Heart left ventricle (tissue), 16 donors: ENCODE data around the gene NCR1. TPM values are rescaled to one million over a fixed set of nuclear protein-coding genes. Genes with fewer than 3 reads are reported as not detected.

Experiments
- ATAC-seq, 4 donors: fragments of 200-7000 bp; cut with Tn5 transposase; one replicate each; pipeline ENCODE4 v1.9.1; 2020 to 2022; ENCODE audit warnings: moderate library complexity in 4 of 4, mild to moderate bottlenecking in 3 of 4, moderate number of reproducible peaks in 1 of 4
- DNase-seq, 5 donors: peaks; one replicate each; pipeline ENCODE4 v3.0.0-alpha.2; 2020
- H3K27ac ChIP-seq, 12 donors: fragments of 200-600 bp; sonication (generic) in 4 of 12; one replicate each; pipeline versions ENCODE4 v1.5.0 to v1.8.0; 2016 to 2022; ENCODE audit warnings: mild to moderate bottlenecking in 2 of 12
- H3K27me3 ChIP-seq, 9 donors: fragments of 200-600 bp; sonication (generic) in 2 of 9; one replicate each; pipeline versions ENCODE4 v1.5.1 to v1.8.0; 2016 to 2022; ENCODE audit warnings: mild to moderate bottlenecking in 3 of 9
- H3K36me3 ChIP-seq, 9 donors: fragments of 200-600 bp; sonication (generic) in 2 of 9; one replicate each; pipeline versions ENCODE4 v1.5.0 to v1.8.0; 2018 to 2022; ENCODE audit warnings: mild to moderate bottlenecking in 2 of 9
- H3K4me1 ChIP-seq, 12 donors: fragments of 200-600 bp; sonication (generic) in 4 of 12; one replicate each; pipeline versions ENCODE4 v1.5.0 to v1.8.0; 2016 to 2022; ENCODE audit warnings: mild to moderate bottlenecking in 3 of 12
- H3K4me3 ChIP-seq, 12 donors: fragments of 200-600 bp; sonication (generic) in 4 of 12; one replicate each; pipeline versions ENCODE4 v1.5.0 to v1.8.0; 2017 to 2022; ENCODE audit warnings: mild to moderate bottlenecking in 9 of 12, moderate library complexity in 4 of 12
- H3K9me3 ChIP-seq, 12 donors: fragments of 200-600 bp; sonication (generic) in 4 of 12; one replicate each; pipeline versions ENCODE4 v1.5.0 to v1.8.0; 2016 to 2022; ENCODE audit warnings: mild to moderate bottlenecking in 1 of 12
- CTCF ChIP-seq, 12 donors: fragments of 200-600 bp; sonication (generic) in 4 of 12; IDR thresholded peaks; one replicate each; pipeline versions ENCODE4 v1.5.0 to v1.8.0; 2018 to 2022; ENCODE audit warnings: antibody characterized with exemption in 12 of 12, mild to moderate bottlenecking in 5 of 12
- POLR2A ChIP-seq, 2 donors: fragments of 450-650 bp; IDR thresholded peaks; one replicate each; pipeline ENCODE4 v1.6.1; 2017; ENCODE audit warnings: antibody characterized with exemption in 2 of 2, mild to moderate bottlenecking in 2 of 2, moderate library complexity in 2 of 2
- WGBS, 4 donors: extraction: QIAGEN DNeasy Blood & Tissue Kit in 2 of 4; methylation state at CpG; one replicate each; pipeline versions ENCODE4 v1.1.5 to v1.1.7; 2013 to 2018; 5-methylcytosine and 5-hydroxymethylcytosine counted together
- intact Hi-C, 10 donors: fragments of 100-400 bp; cut with DNase I; formaldehyde crosslinking; loops; one replicate each; pipeline versions ENCODE4 v1.11.1 to v1.14.2; 2022
- polyA plus RNA-seq, 2 donors: library from polyadenylated mRNA; stranded (reverse); fragments of 200-250 nt; gene quantifications; one replicate each; pipeline ENCODE4 v1.2.3, GENCODE V29; 2013
- total RNA-seq, 9 donors: library from RNA; depleted of rRNA in 2 of 9; stranded (reverse); fragments of >200 nt in 2 of 9; fragmentation: NEBNext Ultra II Directional in 3 of 9; extraction: Animal tissue kit (Norgen Biotek cat#: 25700) in 3 of 9; gene quantifications; one replicate each; pipeline versions ENCODE4 v1.1.0 to v1.2.4, GENCODE V29; 2016 to 2023
- donor health status: ischemic (EF 13 %, LVEDD 7.1; RV severe dilation, severe dysfunction).
- donor health status: healthy with polysubstance abuse.
- donor health status: DM: no; HTN: yes; CAD: no.
- donor health status: DM: no; HTN: no; CAD: no.
- donor health status: ischemic (EF 25% LVEDD 6.9; RV normal size, moderate dysfunction).
- donor health status: ischemic (EF 25% LVEDD 5.7; RV mildly dilated, moderate dysfunction).
- donor health status: healthy.
- donor health status: DM: yes; HTN: yes; CAD: no.
- donor health status: ischemic (EF 35%, LVEDD 5.7; RV mildly dilated, moderate dysfunction).
- donor health status: nonischemic (EF 11% LVEDD 7.7; RV severe dilation, severe dysfunction).
- donor health status: DM: yes; HTN: yes; CAD: no.
- donor health status: PGD.
- donor health status: ischemic (EF 29% LVEDD 5.4; RV normal size, mild dysfunction).
- donor health status: nonischemic (EF 23%, LVEDD 6.1; RV moderate dilation, normal function).

Gene NCR1
- total and polyA plus RNA-seq, 11 donors = 0.33 to 1.2 TPM; not detected in 9

GRCh38 chr19:54955376-54955775 lies 49.4 kb downstream of the NCR1 start:
- peaks cover 0 to 16% (median 0%) of the 10 kb centered on the region in 9 donors for H3K27me3 ChIP-seq
- no peak for DNase-seq
- 84 to 90% (median 87%) methylated on average over 11 of the region's 11 CpGs for WGBS, 4 donors
- TF ChIP-seq CTCF (IDR thresholded peaks at IDR 0.05) (no peak), POLR2A (IDR thresholded peaks at IDR 0.05) (no peak)
- no peaks in the 10 kb centered on the region for H3K36me3 ChIP-seq
- no peak overlapping the region for H3K4me3 ChIP-seq
- H3K9me3 ChIP-seq = no peaks in the 10 kb centered on the region
- H3K27ac ChIP-seq = no peak overlapping the region
- H3K4me1 ChIP-seq = peaks cover 0 to 10% (median 0%) of the 10 kb centered on the region in 12 donors
- intact Hi-C loops = no loop called here
- no peak for ATAC-seq

GRCh38 chr19:54959840-54960239 lies 53.9 kb downstream of the NCR1 start:
- WGBS, 4 donors = 72 to 74% (median 73%) methylated on average over 8 of the region's 8 CpGs
- no peak overlapping the region for H3K27ac ChIP-seq

More at GRCh38 chr19:54959840-54960239, 53.9 kb downstream of the NCR1 start:
- Histone ChIP-seq H3K36me3 (no peaks in the 10 kb centered on the region), H3K9me3 (no peaks in the 10 kb centered on the region), H3K27me3 (no peaks in the 10 kb centered on the region), H3K4me1 (peaks cover 0 to 10% (median 0%) of the 10 kb centered on the region in 12 donors), H3K4me3 (no peak overlapping the region)
- TF ChIP-seq POLR2A (IDR thresholded peaks at IDR 0.05) (no peak), CTCF (IDR thresholded peaks at IDR 0.05) (no peak)
- intact Hi-C loops = no loop called here
- DNase-seq (no peak), ATAC-seq (no peak)

Other genes with a start within 250 kb of the NCR1 start
- gene LILRB4, start 243.2 kb upstream of the NCR1 start, total RNA-seq = 10 to 100 TPM in 2 of 9 donors, 1 to 10 TPM in 6, under 1 TPM in 1; 0.97 to 40.9 (median 2.6) TPM
- 1 to 10 TPM in 1 of 2 donors, under 1 TPM in 1; 0.69 to 1.8 TPM for gene LILRB4, start 243.2 kb upstream of the NCR1 start, polyA plus RNA-seq
- not detected for gene KIR3DL3, start 181.7 kb upstream of the NCR1 start, total RNA-seq
- not detected for gene KIR3DL3, start 181.7 kb upstream of the NCR1 start, polyA plus RNA-seq
- gene KIR2DL3, start 167.6 kb upstream of the NCR1 start, total RNA-seq = under 1 TPM in 1 of 9 donors, not detected in 8; 0.37 TPM
- not detected for gene KIR2DL3, start 167.6 kb upstream of the NCR1 start, polyA plus RNA-seq
- under 1 TPM in 1 of 9 donors, not detected in 8; 0.19 TPM for gene KIR2DL1, start 136.4 kb upstream of the NCR1 start, total RNA-seq
- not detected for gene KIR2DL1, start 136.4 kb upstream of the NCR1 start, polyA plus RNA-seq
- gene KIR2DL4, start 102.5 kb upstream of the NCR1 start, total RNA-seq = under 1 TPM in 1 of 9 donors, not detected in 8; 0.64 TPM
- under 1 TPM in 1 of 2 donors, not detected in 1; 0.10 TPM for gene KIR2DL4, start 102.5 kb upstream of the NCR1 start, polyA plus RNA-seq
- under 1 TPM in 3 of 9 donors, not detected in 6; 0.16 to 0.83 (median 0.19) TPM for gene KIR3DL1, start 89.7 kb upstream of the NCR1 start, total RNA-seq
- gene KIR3DL1, start 89.7 kb upstream of the NCR1 start, polyA plus RNA-seq = not detected
- under 1 TPM in 1 of 9 donors, not detected in 8; 0.33 TPM for gene KIR2DS4, start 73.5 kb upstream of the NCR1 start, total RNA-seq
- not detected for gene KIR2DS4, start 73.5 kb upstream of the NCR1 start, polyA plus RNA-seq
- 1 to 10 TPM in 1 of 9 donors, not detected in 8; 1.1 TPM for gene KIR3DL2, start 55.7 kb upstream of the NCR1 start, total RNA-seq
- under 1 TPM in 1 of 2 donors, not detected in 1; 0.04 TPM for gene KIR3DL2, start 55.7 kb upstream of the NCR1 start, polyA plus RNA-seq
- gene FCAR, start 31.9 kb upstream of the NCR1 start, total RNA-seq = 1 to 10 TPM in 2 of 9 donors, under 1 TPM in 5, not detected in 2; 0.26 to 3.9 (median 0.62) TPM
- under 1 TPM; 0.15 to 0.36 TPM for gene FCAR, start 31.9 kb upstream of the NCR1 start, polyA plus RNA-seq
- gene NLRP7, start 41.4 kb downstream of the NCR1 start, total RNA-seq = not detected
- gene NLRP7, start 41.4 kb downstream of the NCR1 start, polyA plus RNA-seq = not detected
- gene NLRP2, start 60.2 kb downstream of the NCR1 start, total RNA-seq = 1 to 10 TPM in 1 of 9 donors, under 1 TPM in 4, not detected in 4; 0.12 to 5.5 (median 0.79) TPM
- under 1 TPM in 1 of 2 donors, not detected in 1; 0.07 TPM for gene NLRP2, start 60.2 kb downstream of the NCR1 start, polyA plus RNA-seq
- gene GP6, start 132.1 kb downstream of the NCR1 start, total RNA-seq = 1 to 10 TPM in 1 of 9 donors, under 1 TPM in 7, not detected in 1; 0.24 to 1.7 (median 0.51) TPM
- gene GP6, start 132.1 kb downstream of the NCR1 start, polyA plus RNA-seq = under 1 TPM; 0.65 to 0.88 TPM
- gene RDH13, start 157.0 kb downstream of the NCR1 start, total RNA-seq = 10 to 100 TPM; 29.3 to 60.7 (median 43.0) TPM
- 10 to 100 TPM; 34.6 to 37.9 TPM for gene RDH13, start 157.0 kb downstream of the NCR1 start, polyA plus RNA-seq
- 10 to 100 TPM in 1 of 9 donors, 1 to 10 TPM in 5, under 1 TPM in 3; 0.44 to 25.5 (median 1.5) TPM for gene EPS8L1, start 169.7 kb downstream of the NCR1 start, total RNA-seq
- gene EPS8L1, start 169.7 kb downstream of the NCR1 start, polyA plus RNA-seq = 1 to 10 TPM; 3.0 to 3.3 TPM
- 100 to 1,000 TPM; 116 to 324 (median 209) TPM for gene PPP1R12C, start 211.5 kb downstream of the NCR1 start, total RNA-seq
- gene PPP1R12C, start 211.5 kb downstream of the NCR1 start, polyA plus RNA-seq = 100 to 1,000 TPM; 230 to 264 TPM
- gene TNNT1, start 243.1 kb downstream of the NCR1 start, total RNA-seq = 100 to 1,000 TPM in 3 of 9 donors, 10 to 100 TPM in 6; 18.7 to 192 (median 58.6) TPM
- gene TNNT1, start 243.1 kb downstream of the NCR1 start, polyA plus RNA-seq = 100 to 1,000 TPM in 1 of 2 donors, 10 to 100 TPM in 1; 23.8 to 264 TPM